H9 (cell line): ENCODE data around the gene WAPL. TPM values are rescaled to one million over a fixed set of nuclear protein-coding genes. Genes with fewer than 3 reads are reported as not detected.

Experiments used
- DNase-seq: peaks from one replicate; pipeline ENCODE4 v3.0.0-alpha.2; 2017
- H2AFZ ChIP-seq: one replicate; pipeline ENCODE4 v1.6.1; 2013; ENCODE audit warnings: mild to moderate bottlenecking, low read length, control low read depth, moderate library complexity
- H2AK5ac ChIP-seq: 2 replicates; pipeline ENCODE4 v1.6.1; 2013; ENCODE audit warnings: low read length, control low read depth, mixed read lengths; ENCODE audit not compliant: insufficient read length
- H2BK120ac ChIP-seq: one replicate; pipeline ENCODE4 v1.6.1; 2013; ENCODE audit warnings: low read depth, mild to moderate bottlenecking, low read length, control low read depth, inconsistent platforms; ENCODE audit not compliant: poor library complexity, severe bottlenecking
- H2BK12ac ChIP-seq: 2 replicates; pipeline ENCODE4 v1.6.1; 2013; ENCODE audit warnings: low read length, control low read depth, mixed read lengths, low read depth; ENCODE audit not compliant: insufficient read length
- H2BK15ac ChIP-seq: 2 replicates; pipeline ENCODE4 v1.6.1; 2013; ENCODE audit warnings: low read depth, low read length, control low read depth
- H2BK20ac ChIP-seq: one replicate; pipeline ENCODE4 v1.6.1; 2013; ENCODE audit warnings: low read depth, mild to moderate bottlenecking, low read length, control low read depth, inconsistent platforms; ENCODE audit not compliant: poor library complexity, severe bottlenecking
- H2BK5ac ChIP-seq: 2 replicates; pipeline ENCODE4 v1.6.1; 2013; ENCODE audit warnings: low read length, control low read depth, mixed read lengths; ENCODE audit not compliant: insufficient read length
- H3K14ac ChIP-seq: 2 replicates; pipeline ENCODE4 v1.6.1; 2013; ENCODE audit warnings: low read length, control low read depth; ENCODE audit not compliant: insufficient read depth
- H3K18ac ChIP-seq: 2 replicates; pipeline ENCODE4 v1.6.1; 2013; ENCODE audit warnings: low read depth, mild to moderate bottlenecking, mixed read lengths, low read length, control low read depth; ENCODE audit not compliant: insufficient read length
- H3K23ac ChIP-seq: 2 replicates; pipeline ENCODE4 v1.6.1; 2013; ENCODE audit warnings: low read length, control low read depth, mixed read lengths, low read depth; ENCODE audit not compliant: insufficient read length
- H3K23me2 ChIP-seq: 2 replicates; pipeline ENCODE4 v1.6.1; 2013; ENCODE audit warnings: low read depth, mild to moderate bottlenecking, mixed read lengths, low read length, control low read depth; ENCODE audit not compliant: insufficient read length, poor library complexity, severe bottlenecking
- H3K27ac ChIP-seq: 2 replicates; pipeline ENCODE4 v1.5.1; 2013; ENCODE audit warnings: low read length, control low read depth, mixed read lengths, low read depth; ENCODE audit not compliant: insufficient read length
- H3K27me3 ChIP-seq: 2 replicates; pipeline ENCODE4 v1.6.1; 2013; ENCODE audit warnings: low read length, control low read depth, inconsistent platforms; ENCODE audit not compliant: insufficient read depth
- H3K4ac ChIP-seq: 2 replicates; pipeline ENCODE4 v1.6.1; 2013; ENCODE audit warnings: low read depth, mild to moderate bottlenecking, control low read depth, inconsistent platforms, low read length, moderate library complexity
- H3K4me1 ChIP-seq: 2 replicates; pipeline ENCODE4 v1.6.1; 2013; ENCODE audit warnings: low read length, control low read depth, inconsistent platforms; ENCODE audit not compliant: insufficient read depth
- H3K4me2 ChIP-seq: 2 replicates; pipeline ENCODE4 v1.6.1; 2013; ENCODE audit warnings: low read length, control low read depth, mixed read lengths; ENCODE audit not compliant: insufficient read length, insufficient read depth
- H3K56ac ChIP-seq: 2 replicates; pipeline ENCODE4 v1.6.1; 2013; ENCODE audit warnings: low read depth, mild to moderate bottlenecking, mixed read lengths, low read length, control low read depth; ENCODE audit not compliant: insufficient read length
- H3K79me1 ChIP-seq: 2 replicates; pipeline ENCODE4 v1.6.1; 2013; ENCODE audit warnings: low read depth, mild to moderate bottlenecking, moderate library complexity, low read length, control low read depth, inconsistent platforms; ENCODE audit not compliant: insufficient read depth, poor library complexity, severe bottlenecking
- H3K79me2 ChIP-seq: 2 replicates; pipeline ENCODE4 v1.6.1; 2013; ENCODE audit warnings: low read length, control low read depth, inconsistent platforms; ENCODE audit not compliant: insufficient read depth
- H3K9ac ChIP-seq: 2 replicates; pipeline ENCODE4 v1.6.1; 2013; ENCODE audit warnings: low read length, control low read depth, mixed read lengths; ENCODE audit not compliant: insufficient read length; ENCODE audit errors: extremely low read depth
- H3K9me3 ChIP-seq: one replicate; pipeline ENCODE4 v1.6.1; 2013; ENCODE audit warnings: low read depth, low read length, inconsistent platforms; ENCODE audit not compliant: control insufficient read depth
- H3T11ph ChIP-seq: one replicate; pipeline ENCODE4 v1.6.1; 2013; ENCODE audit warnings: mild to moderate bottlenecking, low read length, control low read depth, inconsistent platforms
- H4K20me1 ChIP-seq: one replicate; pipeline ENCODE4 v1.6.1; 2013; ENCODE audit not compliant: control insufficient read depth, insufficient read length, insufficient read depth
- H4K5ac ChIP-seq: 2 replicates; pipeline ENCODE4 v1.6.1; 2013; ENCODE audit warnings: low read depth, mild to moderate bottlenecking, mixed read lengths, low read length, control low read depth; ENCODE audit not compliant: insufficient read length
- H4K8ac ChIP-seq: replicated peaks from 2 replicates; pipeline ENCODE4 v1.6.1; 2013; ENCODE audit warnings: low read length, control low read depth, mixed read lengths, low read depth; ENCODE audit not compliant: insufficient read length
- H4K91ac ChIP-seq: 2 replicates; pipeline ENCODE4 v1.6.1; 2013; ENCODE audit warnings: low read depth, mild to moderate bottlenecking, moderate library complexity, mixed read lengths, low read length, control low read depth; ENCODE audit not compliant: insufficient read length
- H3K27ac Mint-ChIP-seq, 3 experiments: 2 replicates in 2 of 3; 3 replicates in 1 of 3; pipeline ENCODE4 v1.8.0; 2020 to 2021; ENCODE audit warnings: mixed read lengths in 3 of 3, mild to moderate bottlenecking in 1 of 3, moderate library complexity in 1 of 3
- H3K27me3 Mint-ChIP-seq: 2 replicates; pipeline ENCODE4 v1.8.0; 2021; ENCODE audit warnings: low read depth, mild to moderate bottlenecking, moderate library complexity, mixed read lengths
- H3K36me3 Mint-ChIP-seq, 3 experiments: 2 replicates in 2 of 3; 3 replicates in 1 of 3; pipeline ENCODE4 v1.8.0; 2020 to 2021; ENCODE audit warnings: low read depth in 3 of 3, mixed read lengths in 3 of 3; ENCODE audit not compliant: insufficient read depth in 1 of 3
- H3K4me1 Mint-ChIP-seq, 2 experiments: 2 replicates each; pipeline ENCODE4 v1.8.0; 2020; ENCODE audit warnings: mixed read lengths in 2 of 2
- H3K4me3 Mint-ChIP-seq, 2 experiments: 2 replicates in 1 of 2; 3 replicates in 1 of 2; pipeline ENCODE4 v1.8.0; 2020 to 2021; ENCODE audit warnings: mild to moderate bottlenecking in 2 of 2, mixed read lengths in 2 of 2, moderate library complexity in 1 of 2
- H3K9me3 Mint-ChIP-seq, 2 experiments: 2 replicates in 1 of 2; 3 replicates in 1 of 2; pipeline ENCODE4 v1.8.0; 2020; ENCODE audit warnings: mild to moderate bottlenecking in 2 of 2, mixed read lengths in 2 of 2, moderate library complexity in 1 of 2
- WGBS: extraction: QIAGEN DNeasy Blood & Tissue Kit; methylation state at CpG from one replicate; pipeline ENCODE4 v1.1.7; 2013; ENCODE audit warnings: missing lambda C conversion rate, low lambda C conversion rate, mixed read lengths; ENCODE audit not compliant: insufficient read length; ENCODE audit errors: extremely low coverage; 5-methylcytosine and 5-hydroxymethylcytosine counted together
- total RNA-seq: library from RNA; stranded (reverse); gene quantifications from 2 replicates; pipeline ENCODE4 v1.2.1, GENCODE V29; 2021
- TF ChIP-seq, protein P1 (sequence below): fragments of 200-600 bp; sonication (generic); conservative IDR thresholded peaks from 3 replicates; pipeline ENCODE4 v1.8.0; 2021; ENCODE audit warnings: antibody characterized with exemption, mild to moderate bottlenecking

The WAPL gene
- total RNA-seq, 1 experiment from 2014 or later = 61.4 TPM

DNA sequence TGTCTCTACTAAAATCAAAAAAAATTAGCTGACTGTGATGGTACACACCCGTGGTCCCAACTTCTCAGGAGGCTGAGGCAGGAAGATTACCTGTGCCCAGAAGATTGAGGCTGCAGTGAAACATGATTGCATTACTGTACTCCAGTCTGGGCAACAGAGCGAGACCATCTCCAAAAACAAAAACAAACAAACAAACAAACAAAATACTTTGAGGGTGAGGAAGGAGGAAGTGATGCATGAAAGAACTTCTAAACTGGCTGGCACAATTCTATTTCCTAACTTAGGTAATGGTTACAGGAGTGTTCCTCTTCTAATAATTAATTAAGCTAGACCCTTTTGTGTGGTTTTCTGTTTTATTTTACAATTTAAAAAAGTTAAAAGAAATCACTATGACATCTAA is 15.5 kb downstream of the WAPL start:
- Histone ChIP-seq H2BK5ac (no peak overlapping the region), H3K27ac (no peak overlapping the region), H3K4me1 (no peaks in the 10 kb centered on the region; the same call in 1 of the 2 replicates), H3K18ac (no peak overlapping the region), H3K9ac (no peak overlapping the region), H2BK20ac (no peak overlapping the region), H2AK5ac (no peak overlapping the region), H3K14ac (no peak overlapping the region), H4K8ac (no peak overlapping the region), H3K27me3 (no peaks in the 10 kb centered on the region), H3T11ph (no peak overlapping the region), H4K5ac (no peak overlapping the region), H2AFZ (no peak overlapping the region), H3K56ac (no peak overlapping the region), H4K91ac (no peak overlapping the region), H3K9me3 (no peaks in the 10 kb centered on the region), H4K20me1 (no peaks in the 10 kb centered on the region), H2BK120ac (no peak overlapping the region), H3K4ac (no peak overlapping the region), H3K79me2 (peaks cover 25% of the 10 kb centered on the region; the same call in 1 of the 2 replicates), H3K4me2 (no peak overlapping the region), H3K23me2 (no peaks in the 10 kb centered on the region), H3K23ac (no peak overlapping the region), H2BK12ac (no peak overlapping the region), H2BK15ac (no peak overlapping the region), H3K79me1 (peaks cover 16% of the 10 kb centered on the region)
- Mint-ChIP-seq H3K4me3 (no peak overlapping the region), H3K27ac (peak overlapping the region; percentile 59 to 79 (median 68); a peak in 5 of 7 replicates), H3K9me3 (no peaks in the 10 kb centered on the region), H3K4me1 (peaks cover 0 to 3% of the 10 kb centered on the region in 2 experiments; a peak in 2 of 4 replicates), H3K27me3 (no peaks in the 10 kb centered on the region), H3K36me3 (peaks cover 7 to 22% (median 18%) of the 10 kb centered on the region in 3 experiments; a peak in 6 of 7 replicates)
- no peak for DNase-seq
- WGBS = no CpG with 5 or more reads among the region's 2 CpGs
- TF ChIP-seq, protein P1, sequence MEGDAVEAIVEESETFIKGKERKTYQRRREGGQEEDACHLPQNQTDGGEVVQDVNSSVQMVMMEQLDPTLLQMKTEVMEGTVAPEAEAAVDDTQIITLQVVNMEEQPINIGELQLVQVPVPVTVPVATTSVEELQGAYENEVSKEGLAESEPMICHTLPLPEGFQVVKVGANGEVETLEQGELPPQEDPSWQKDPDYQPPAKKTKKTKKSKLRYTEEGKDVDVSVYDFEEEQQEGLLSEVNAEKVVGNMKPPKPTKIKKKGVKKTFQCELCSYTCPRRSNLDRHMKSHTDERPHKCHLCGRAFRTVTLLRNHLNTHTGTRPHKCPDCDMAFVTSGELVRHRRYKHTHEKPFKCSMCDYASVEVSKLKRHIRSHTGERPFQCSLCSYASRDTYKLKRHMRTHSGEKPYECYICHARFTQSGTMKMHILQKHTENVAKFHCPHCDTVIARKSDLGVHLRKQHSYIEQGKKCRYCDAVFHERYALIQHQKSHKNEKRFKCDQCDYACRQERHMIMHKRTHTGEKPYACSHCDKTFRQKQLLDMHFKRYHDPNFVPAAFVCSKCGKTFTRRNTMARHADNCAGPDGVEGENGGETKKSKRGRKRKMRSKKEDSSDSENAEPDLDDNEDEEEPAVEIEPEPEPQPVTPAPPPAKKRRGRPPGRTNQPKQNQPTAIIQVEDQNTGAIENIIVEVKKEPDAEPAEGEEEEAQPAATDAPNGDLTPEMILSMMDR = no peak
